Measurements from ENCODE around the gene PPP3CA. TPM values are rescaled to one million over a fixed set of nuclear protein-coding genes. Genes with fewer than 3 reads are reported as not detected.

Gene PPP3CA
- total and polyA plus RNA-seq, 2 of the 13 experiments (the other 11 are each of a cell fraction or from before 2014, with no cell fraction given): 4.8 to 13.2 TPM

DNA sequence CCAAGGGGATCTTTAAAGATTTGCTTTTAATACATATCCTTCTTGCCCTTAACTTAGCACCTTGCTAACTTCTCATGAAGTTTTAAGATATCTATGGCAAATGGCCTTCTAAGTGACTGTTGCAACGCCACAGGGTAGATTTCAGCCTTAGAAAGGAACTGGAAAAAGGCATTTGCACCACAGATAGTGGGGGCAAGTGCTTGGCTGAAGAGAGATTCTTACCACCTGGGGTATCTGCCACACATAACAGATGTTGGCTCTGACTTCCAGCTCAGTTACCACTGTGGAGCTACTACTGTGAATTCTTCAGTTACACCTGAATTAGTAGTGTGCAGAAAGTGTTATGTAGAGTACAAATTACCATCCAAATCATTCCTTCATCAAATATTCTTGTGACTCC, 302.6 kb downstream of the PPP3CA start:
- 100% methylated on average over 1 of the region's 1 CpG for WGBS (ENCODE audit: low lambda C conversion rate)
- Histone ChIP-seq H3K79me2 (ENCODE audit: insufficient read depth, low read length) (no peaks in the 10 kb centered on the region), H3K27ac (ENCODE audit: extremely low read length, insufficient read depth, low read length) (no peak overlapping the region), H3K4me3 (replicated peaks in 1 of 3; ENCODE audit: insufficient read depth in 1 of 3, low read depth in 2 of 3, low read length in 3 of 3) (no peak overlapping the region), H3K27me3 (ENCODE audit: control insufficient read depth in 1 of 2, insufficient read depth in 2 of 2, low read length in 2 of 2) (no peaks in the 10 kb centered on the region), H2AFZ (ENCODE audit: low read length) (no peak overlapping the region), H3K36me3 (replicated peaks in 1 of 2; ENCODE audit: control insufficient read depth in 1 of 2, insufficient read depth in 2 of 2, low read length in 2 of 2) (peaks cover 0 to 2% of the 10 kb centered on the region in 2 experiments; a peak in 1 of 5 replicates), H3K4me1 (ENCODE audit: insufficient read depth, low read length) (no peaks in the 10 kb centered on the region), H3K9me3 (ENCODE audit: low read length) (no peaks in the 10 kb centered on the region), H4K20me1 (ENCODE audit: insufficient read depth, low read length) (no peaks in the 10 kb centered on the region), H3K9ac (ENCODE audit: insufficient read depth, low read depth, low read length) (no peak overlapping the region), H3K4me2 (ENCODE audit: low read depth, low read length) (no peak overlapping the region)
- FAIRE-seq (no peak), ATAC-seq (no peak), DNase-seq (ENCODE audit: low spot score) (no peak)
- CTCF ChIA-PET (ENCODE audit: low intra/inter-chr PET ratio, low total read pairs): no interaction called here
- no TSS peak for BruUV-seq (replicated peaks)
- POLR2A ChIA-PET: no interaction called here
- TF ChIP-seq ZNF570 (CRISPR knock-in tag; IDR thresholded peaks at IDR 0.05; ENCODE audit: borderline replicate concordance) (no peak), HOXA7 (CRISPR knock-in tag; IDR thresholded peaks at IDR 0.05) (no peak), MTF2 (CRISPR knock-in tag; IDR thresholded peaks at IDR 0.05; ENCODE audit: borderline replicate concordance) (no peak), ZFP90 (CRISPR knock-in tag; IDR thresholded peaks at IDR 0.05; ENCODE audit: borderline replicate concordance) (no peak), ZFP36 (IDR thresholded peaks at IDR 0.05; ENCODE audit: borderline replicate concordance, low read depth, low read length, partially characterized antibody) (no peak), ZNF790 (CRISPR knock-in tag; IDR thresholded peaks at IDR 0.05; ENCODE audit: borderline replicate concordance) (no peak), ZNF30 (CRISPR knock-in tag; IDR thresholded peaks at IDR 0.05) (no peak)
- TF ChIP-seq, protein P1, sequence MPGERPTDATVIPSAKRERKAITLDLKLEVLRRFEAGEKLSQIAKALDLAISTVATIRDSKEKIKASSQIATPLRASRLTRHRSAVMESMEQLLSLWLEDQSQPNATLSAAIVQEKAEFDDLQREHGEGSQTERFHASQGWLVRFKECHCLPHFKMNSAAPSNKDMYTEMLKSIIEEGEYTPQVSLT (CRISPR knock-in tag; IDR thresholded peaks at IDR 0.05; ENCODE audit: borderline replicate concordance, low read depth): no peak
- TF ChIP-seq, protein P2, sequence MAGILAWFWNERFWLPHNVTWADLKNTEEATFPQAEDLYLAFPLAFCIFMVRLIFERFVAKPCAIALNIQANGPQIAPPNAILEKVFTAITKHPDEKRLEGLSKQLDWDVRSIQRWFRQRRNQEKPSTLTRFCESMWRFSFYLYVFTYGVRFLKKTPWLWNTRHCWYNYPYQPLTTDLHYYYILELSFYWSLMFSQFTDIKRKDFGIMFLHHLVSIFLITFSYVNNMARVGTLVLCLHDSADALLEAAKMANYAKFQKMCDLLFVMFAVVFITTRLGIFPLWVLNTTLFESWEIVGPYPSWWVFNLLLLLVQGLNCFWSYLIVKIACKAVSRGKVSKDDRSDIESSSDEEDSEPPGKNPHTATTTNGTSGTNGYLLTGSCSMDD (CRISPR knock-in tag; IDR thresholded peaks at IDR 0.05): no peak
- TF ChIP-seq, protein P3, sequence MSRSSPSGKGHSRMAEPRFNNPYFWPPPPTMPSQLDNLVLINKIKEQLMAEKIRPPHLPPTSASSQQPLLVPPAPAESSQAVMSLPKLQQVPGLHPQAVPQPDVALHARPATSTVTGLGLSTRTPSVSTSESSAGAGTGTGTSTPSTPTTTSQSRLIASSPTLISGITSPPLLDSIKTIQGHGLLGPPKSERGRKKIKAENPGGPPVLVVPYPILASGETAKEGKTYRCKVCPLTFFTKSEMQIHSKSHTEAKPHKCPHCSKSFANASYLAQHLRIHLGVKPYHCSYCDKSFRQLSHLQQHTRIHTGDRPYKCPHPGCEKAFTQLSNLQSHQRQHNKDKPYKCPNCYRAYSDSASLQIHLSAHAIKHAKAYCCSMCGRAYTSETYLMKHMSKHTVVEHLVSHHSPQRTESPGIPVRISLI (CRISPR knock-in tag; IDR thresholded peaks at IDR 0.05; ENCODE audit: borderline replicate concordance): no peak
- TF ChIP-seq, protein P4, sequence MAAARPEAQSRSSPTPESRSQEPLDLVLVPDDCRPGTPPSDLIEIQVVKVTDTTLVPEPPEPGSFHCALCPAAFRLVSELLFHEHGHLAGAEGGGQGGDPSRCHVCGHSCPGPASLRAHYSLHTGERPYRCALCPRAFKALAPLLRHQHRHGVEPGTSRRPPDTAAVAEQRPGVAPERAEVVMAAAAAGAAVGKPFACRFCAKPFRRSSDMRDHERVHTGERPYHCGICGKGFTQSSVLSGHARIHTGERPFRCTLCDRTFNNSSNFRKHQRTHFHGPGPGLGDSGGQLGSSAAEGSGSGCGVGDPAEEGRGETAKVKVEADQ (CRISPR knock-in tag; IDR thresholded peaks at IDR 0.05; ENCODE audit: borderline replicate concordance): no peak
- in situ Hi-C loops (cut with HindIII; ENCODE audit: extremely low pct_ligation_motif_present, low pct_unique_long_range_greater_than_20kb): no loop called here
- intact Hi-C loops (cut with micrococcal nuclease; ENCODE audit: unreplicated experiment): loop anchor here (5.0 kb wide), 1 partner anchor 363 kb away; no protein-coding TSS in a partner anchor
